Measurements from ENCODE around the gene GOLGA2.

Gene GOLGA2

DNA sequence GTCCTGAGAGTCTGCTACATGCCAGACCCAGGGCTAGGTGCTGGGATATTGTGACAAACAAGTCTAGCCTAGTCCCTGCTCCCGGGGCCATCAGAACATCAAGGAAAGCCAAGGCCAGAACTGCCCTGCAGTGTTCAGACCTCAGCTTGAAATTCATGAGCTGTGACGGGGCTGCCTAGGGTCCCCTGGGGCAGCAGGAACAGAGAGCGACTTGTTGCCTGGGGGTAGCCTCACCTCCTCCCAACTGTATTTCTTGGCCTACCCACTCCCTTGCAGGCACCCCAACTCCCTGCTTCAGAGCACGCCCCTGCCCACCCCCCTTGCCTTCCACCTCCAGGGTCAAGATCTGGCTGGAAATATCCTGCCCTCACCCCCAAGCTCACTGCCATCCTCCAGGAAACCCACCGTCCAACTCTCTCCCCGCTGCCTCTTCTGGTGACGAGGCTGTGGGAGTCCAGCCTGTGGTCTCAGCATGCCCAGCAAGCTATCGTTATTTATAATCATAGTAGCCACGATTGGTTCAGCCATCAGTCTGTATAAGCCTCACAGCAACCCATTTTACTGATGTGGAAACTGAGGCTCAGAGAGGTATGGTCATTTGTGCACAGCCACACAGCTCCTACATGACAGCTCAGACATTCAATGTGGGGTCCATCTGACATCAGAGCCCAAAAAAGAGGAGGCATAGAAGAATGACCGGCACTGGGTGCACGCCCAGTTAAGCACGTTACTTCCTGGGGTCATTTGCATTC lies 61.9 kb downstream of the GOLGA2 start:
- POLR2A ChIA-PET = no interaction called here
- CTCF ChIA-PET = interaction anchor here (1.2 to 6.2 kb wide), 2 partner anchors 10 to 12 kb away, joined by 4 to 36 read pairs; partner anchors contain the start of gene DNM1
- DNase-seq (ENCODE audit: low read depth, low spot score) = no peak
- TF ChIP-seq, protein P1, sequence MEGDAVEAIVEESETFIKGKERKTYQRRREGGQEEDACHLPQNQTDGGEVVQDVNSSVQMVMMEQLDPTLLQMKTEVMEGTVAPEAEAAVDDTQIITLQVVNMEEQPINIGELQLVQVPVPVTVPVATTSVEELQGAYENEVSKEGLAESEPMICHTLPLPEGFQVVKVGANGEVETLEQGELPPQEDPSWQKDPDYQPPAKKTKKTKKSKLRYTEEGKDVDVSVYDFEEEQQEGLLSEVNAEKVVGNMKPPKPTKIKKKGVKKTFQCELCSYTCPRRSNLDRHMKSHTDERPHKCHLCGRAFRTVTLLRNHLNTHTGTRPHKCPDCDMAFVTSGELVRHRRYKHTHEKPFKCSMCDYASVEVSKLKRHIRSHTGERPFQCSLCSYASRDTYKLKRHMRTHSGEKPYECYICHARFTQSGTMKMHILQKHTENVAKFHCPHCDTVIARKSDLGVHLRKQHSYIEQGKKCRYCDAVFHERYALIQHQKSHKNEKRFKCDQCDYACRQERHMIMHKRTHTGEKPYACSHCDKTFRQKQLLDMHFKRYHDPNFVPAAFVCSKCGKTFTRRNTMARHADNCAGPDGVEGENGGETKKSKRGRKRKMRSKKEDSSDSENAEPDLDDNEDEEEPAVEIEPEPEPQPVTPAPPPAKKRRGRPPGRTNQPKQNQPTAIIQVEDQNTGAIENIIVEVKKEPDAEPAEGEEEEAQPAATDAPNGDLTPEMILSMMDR (IDR thresholded peaks at IDR 0.05; ENCODE audit: insufficient read depth, low read length, missing control alignments) = no peak
- H3K4me3 ChIP-seq (ENCODE audit: low read depth, low read length) = no peak overlapping the region

DNA sequence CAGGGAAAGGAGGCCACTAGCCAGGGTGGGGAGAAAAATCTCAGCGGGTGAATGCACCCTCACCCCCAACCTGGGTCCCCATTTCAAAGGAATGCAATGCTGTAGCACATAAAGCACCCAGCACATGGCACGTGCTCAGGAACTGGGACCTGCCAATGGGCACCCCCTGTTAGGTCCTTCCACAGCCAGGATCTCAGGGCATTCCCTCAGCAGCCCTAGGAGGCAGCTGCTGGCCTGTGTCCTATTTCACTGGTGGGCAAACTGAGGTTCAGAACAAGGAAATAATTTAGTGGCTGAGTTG lies 63.9 kb downstream of the GOLGA2 start:
- ChIA-PET POLR2A (interaction anchor here (0.7 kb wide), 1 partner anchor 41 kb away, joined by 3 read pairs; no protein-coding TSS in a partner anchor), CTCF (interaction anchor here (1.3 to 6.2 kb wide), 5 partner anchors 8 to 129 kb away, joined by 3 to 36 read pairs (median 5); partner anchors contain the start of gene DNM1)
- no peak overlapping the region for H3K4me3 ChIP-seq (ENCODE audit: low read depth, low read length)
- no peak for DNase-seq (ENCODE audit: low read depth, low spot score)
- TF ChIP-seq, protein P1 (IDR thresholded peaks at IDR 0.05; ENCODE audit: insufficient read depth, low read length, missing control alignments) = no peak

DNA sequence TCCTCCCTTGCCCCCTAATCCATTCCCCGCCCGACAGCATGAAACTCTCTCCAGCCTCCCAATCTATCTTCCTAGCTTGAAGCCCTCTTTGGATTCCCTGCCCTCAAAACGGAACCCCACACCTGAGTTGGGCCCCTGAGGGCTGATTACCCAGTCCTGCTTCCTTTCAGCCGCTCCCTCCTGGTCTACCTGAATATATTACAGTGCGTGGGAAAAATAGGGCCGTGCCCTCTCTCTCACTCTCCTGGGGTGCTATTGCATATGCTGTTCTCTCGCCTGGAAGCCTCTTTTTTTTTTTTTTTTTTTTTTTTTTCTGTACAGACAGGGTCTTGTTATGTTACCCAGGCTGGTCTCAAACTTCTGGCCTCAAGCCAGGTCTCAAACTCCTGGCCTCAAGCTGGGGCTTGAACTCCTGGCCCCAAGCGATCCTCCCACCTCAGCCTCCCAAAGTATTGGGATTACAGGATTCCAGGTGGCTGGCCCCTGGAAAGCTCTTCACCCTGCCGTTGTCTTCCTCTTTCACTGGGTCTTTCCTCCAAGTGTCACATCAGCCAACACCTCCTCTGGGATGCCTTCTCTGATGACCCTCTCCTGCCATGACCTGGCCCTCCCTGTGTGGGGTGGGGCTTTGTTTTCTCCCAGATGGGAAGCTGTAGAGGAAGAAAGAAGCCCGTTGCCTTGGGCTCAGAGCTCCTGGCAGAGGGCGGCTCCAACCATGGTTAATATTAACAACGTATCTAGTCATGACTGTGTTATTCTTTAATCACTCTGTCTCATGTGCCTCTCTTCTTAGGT lies 64.4 kb downstream of the GOLGA2 start:
- no peak overlapping the region for H3K4me3 ChIP-seq (ENCODE audit: low read depth, low read length)
- no peak for DNase-seq (ENCODE audit: low read depth, low spot score)
- ChIA-PET POLR2A (interaction anchor here (0.7 kb wide), 1 partner anchor 42 kb away, joined by 3 read pairs; no protein-coding TSS in a partner anchor), CTCF (interaction anchor here (1.3 to 6.2 kb wide), 5 partner anchors 7 to 130 kb away, joined by 3 to 36 read pairs (median 5); partner anchors contain the start of gene DNM1)
- TF ChIP-seq, protein P1 (IDR thresholded peaks at IDR 0.05; ENCODE audit: insufficient read depth, low read length, missing control alignments) = no peak

DNA sequence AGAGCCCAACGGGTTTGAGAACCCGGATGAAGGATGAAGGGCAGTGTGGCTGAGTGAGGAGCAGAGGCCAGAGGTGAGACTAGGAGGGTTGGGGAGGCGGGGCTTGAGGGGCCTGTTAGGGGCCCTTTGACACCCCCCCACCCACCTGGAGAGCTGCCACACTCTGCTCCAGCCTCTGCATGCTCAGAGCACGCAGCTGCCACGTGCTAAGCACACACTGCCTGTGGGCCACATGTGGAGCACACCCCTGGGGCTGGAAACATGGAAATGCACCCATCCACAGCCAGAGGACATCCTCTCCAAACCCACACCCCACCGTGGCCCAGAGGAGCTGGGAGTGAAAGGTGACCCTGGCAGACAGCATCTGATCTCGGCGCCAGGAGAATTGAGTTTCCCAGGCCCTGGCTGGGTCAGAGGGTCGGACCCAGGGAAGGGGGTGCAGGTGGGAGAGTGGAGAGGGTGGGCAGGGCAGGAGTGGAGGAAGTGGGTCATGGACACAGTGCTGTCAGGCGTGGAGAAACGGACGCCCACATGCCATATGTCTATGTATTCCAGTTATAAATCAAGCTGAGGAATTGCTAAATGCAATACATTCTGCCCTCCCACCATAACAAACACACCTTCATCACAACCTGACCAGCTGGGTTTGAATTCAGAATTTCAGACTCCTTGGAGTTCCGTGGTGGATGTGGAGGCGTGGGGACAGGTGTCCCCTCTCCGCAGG lies 66.7 kb downstream of the GOLGA2 start:
- DNase-seq (ENCODE audit: low read depth, low spot score) = no peak
- ChIA-PET POLR2A (no interaction called here), CTCF (interaction anchor here (0.6 kb wide), 1 partner anchor 19 kb away, joined by 3 read pairs; no protein-coding TSS in a partner anchor)

DNA sequence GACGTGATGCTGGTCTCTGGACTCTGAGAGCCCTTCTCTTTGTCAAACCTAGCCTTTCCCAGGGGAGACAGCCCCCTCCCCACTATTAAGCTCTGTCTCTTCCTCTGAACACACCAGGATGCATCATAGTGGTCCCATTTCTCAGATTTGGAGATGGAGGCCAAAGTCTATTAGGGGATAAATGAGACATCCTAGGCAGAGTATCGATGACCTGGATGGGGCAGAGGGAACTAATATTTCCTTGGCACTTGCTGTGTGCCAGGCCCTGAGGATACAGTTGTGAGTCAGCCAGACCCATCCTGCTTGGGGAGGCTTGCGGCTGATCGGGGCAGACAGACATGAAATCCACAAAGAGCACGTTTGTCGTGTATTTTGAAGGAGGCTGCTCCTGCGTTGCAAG lies 67.4 kb downstream of the GOLGA2 start:
- DNase-seq (ENCODE audit: low read depth, low spot score) = no peak
- CTCF ChIA-PET = no interaction called here
- POLR2A ChIA-PET = no interaction called here
- no peak overlapping the region for H3K4me3 ChIP-seq (ENCODE audit: low read depth, low read length)
- TF ChIP-seq, protein P1 (IDR thresholded peaks at IDR 0.05; ENCODE audit: insufficient read depth, low read length, missing control alignments) = no peak

More for the DNA sequence above, 66.7 kb downstream of the GOLGA2 start:
- TF ChIP-seq, protein P1 (IDR thresholded peaks at IDR 0.05; ENCODE audit: insufficient read depth, low read length, missing control alignments) = no peak
- H3K4me3 ChIP-seq (ENCODE audit: low read depth, low read length) = no peak overlapping the region

All from AG04449 (cell line).